Measurements from ENCODE around the gene ALPL. TPM values are rescaled to one million over a fixed set of nuclear protein-coding genes. Genes with fewer than 3 reads are reported as not detected.

Gene ALPL
- total RNA-seq, 2 experiments from 2014 or later = not detected

- intact Hi-C loops (cut with DNase I, micrococcal nuclease) = no loop called here
- no peaks in the 10 kb centered on the region for H3K9me3 Mint-ChIP-seq (ENCODE audit: low read depth)
- CTCF ChIA-PET = interaction anchor here (0.7 kb wide), 1 partner anchor 882 kb away, joined by 3 read pairs; no protein-coding TSS in a partner anchor
Measured at GRCh38 chr1:21618561-21619374, 109.5 kb downstream of the ALPL start.

GRCh38 chr1:21619375-21619947, 110.2 kb downstream of the ALPL start:
- Mint-ChIP-seq H3K36me3 (ENCODE audit: low read depth) (no peaks in the 10 kb centered on the region), H3K4me3 (no peak overlapping the region), H3K27me3 (peaks cover 21% of the 10 kb centered on the region), H3K27ac (no peak overlapping the region), H3K4me1 (peaks cover 2% of the 10 kb centered on the region), H3K9me3 (ENCODE audit: low read depth) (no peaks in the 10 kb centered on the region)
- POLR2A ChIA-PET = no interaction called here
- intact Hi-C loops (cut with DNase I, micrococcal nuclease) = no loop called here
- ATAC-seq (no peak), DNase-seq (no peak)
- CTCF ChIA-PET = no interaction called here

More at GRCh38 chr1:21618561-21619374, 109.5 kb downstream of the ALPL start:
- Mint-ChIP-seq H3K27me3 (peaks cover 18% of the 10 kb centered on the region), H3K27ac (no peak overlapping the region), H3K4me3 (no peak overlapping the region), H3K36me3 (ENCODE audit: low read depth) (no peaks in the 10 kb centered on the region), H3K4me1 (peaks cover 2% of the 10 kb centered on the region)
- no peak for ATAC-seq
- DNase-seq = no peak
- POLR2A ChIA-PET = no interaction called here

GRCh38 chr1:21620011-21620410, 110.8 kb downstream of the ALPL start:
- intact Hi-C loops (cut with DNase I, micrococcal nuclease) = no loop called here
- ChIA-PET CTCF (interaction anchor here (0.7 kb wide), 1 partner anchor 902 kb away, joined by 5 read pairs; the partner anchor contains the start of gene KIF17), POLR2A (no interaction called here)
- peaks cover 2% of the 10 kb centered on the region for H3K4me1 Mint-ChIP-seq
- no peak for ATAC-seq
- H3K4me3 Mint-ChIP-seq = no peak overlapping the region
- DNase-seq = no peak
- no peak overlapping the region for H3K27ac Mint-ChIP-seq
- H3K27me3 Mint-ChIP-seq = peaks cover 21% of the 10 kb centered on the region
- no peaks in the 10 kb centered on the region for H3K36me3 Mint-ChIP-seq (ENCODE audit: low read depth)
- no peaks in the 10 kb centered on the region for H3K9me3 Mint-ChIP-seq (ENCODE audit: low read depth)

GRCh38 chr1:21620496-21620895, 111.3 kb downstream of the ALPL start:
- CTCF ChIA-PET = interaction anchor here (0.7 kb wide), 1 partner anchor 903 kb away, joined by 5 read pairs; the partner anchor contains the start of gene KIF17
- Mint-ChIP-seq H3K36me3 (ENCODE audit: low read depth) (no peaks in the 10 kb centered on the region), H3K4me1 (peaks cover 2% of the 10 kb centered on the region), H3K27ac (no peak overlapping the region), H3K4me3 (no peak overlapping the region), H3K27me3 (peaks cover 21% of the 10 kb centered on the region), H3K9me3 (ENCODE audit: low read depth) (no peaks in the 10 kb centered on the region)
- ATAC-seq (no peak), DNase-seq (no peak)
- POLR2A ChIA-PET = interaction anchor here (0.6 kb wide), 1 partner anchor 433 kb away, joined by 3 read pairs; no protein-coding TSS in a partner anchor
- intact Hi-C loops (cut with DNase I, micrococcal nuclease) = no loop called here

- H3K27ac Mint-ChIP-seq = no peak overlapping the region
- CTCF ChIA-PET = no interaction called here
Measured at GRCh38 chr1:21621051-21621450, 111.8 kb downstream of the ALPL start.

GRCh38 chr1:21621761-21622436, 112.7 kb downstream of the ALPL start:
- no peak for DNase-seq
- ChIA-PET POLR2A (no interaction called here), CTCF (no interaction called here)
- intact Hi-C loops (cut with DNase I, micrococcal nuclease) = loop anchor here in 1 of 2 experiments (1.0 to 2.0 kb wide), 2 partner anchors 15 to 37 kb away; no protein-coding TSS in a partner anchor
- no peak for ATAC-seq
- Mint-ChIP-seq H3K27ac (no peak overlapping the region), H3K36me3 (ENCODE audit: low read depth) (no peaks in the 10 kb centered on the region), H3K9me3 (ENCODE audit: low read depth) (no peaks in the 10 kb centered on the region), H3K27me3 (peaks cover 21% of the 10 kb centered on the region), H3K4me1 (peaks cover 2% of the 10 kb centered on the region), H3K4me3 (peak overlapping the region; percentile 29)

More at GRCh38 chr1:21621051-21621450, 111.8 kb downstream of the ALPL start:
- peaks cover 21% of the 10 kb centered on the region for H3K27me3 Mint-ChIP-seq
- intact Hi-C loops (cut with DNase I, micrococcal nuclease) = no loop called here
- H3K9me3 Mint-ChIP-seq (ENCODE audit: low read depth) = no peaks in the 10 kb centered on the region
- DNase-seq = no peak
- peaks cover 2% of the 10 kb centered on the region for H3K4me1 Mint-ChIP-seq
- no peak overlapping the region for H3K4me3 Mint-ChIP-seq
- H3K36me3 Mint-ChIP-seq (ENCODE audit: low read depth) = no peaks in the 10 kb centered on the region
- POLR2A ChIA-PET = interaction anchor here (0.6 kb wide), 1 partner anchor 433 kb away, joined by 3 read pairs; no protein-coding TSS in a partner anchor
- no peak for ATAC-seq

GRCh38 chr1:21622466-21623315, 113.5 kb downstream of the ALPL start:
- peak; percentile 85 for ATAC-seq
- Mint-ChIP-seq H3K4me1 (peaks cover 2% of the 10 kb centered on the region), H3K27ac (no peak overlapping the region), H3K9me3 (ENCODE audit: low read depth) (no peaks in the 10 kb centered on the region), H3K27me3 (peaks cover 21% of the 10 kb centered on the region), H3K36me3 (ENCODE audit: low read depth) (no peaks in the 10 kb centered on the region), H3K4me3 (peak overlapping the region; percentile 35)
- CTCF ChIA-PET = no interaction called here
- POLR2A ChIA-PET = no interaction called here
- DNase-seq = peak; percentile 75
- intact Hi-C loops (cut with DNase I, micrococcal nuclease) = loop anchor here in 1 of 2 experiments (1.0 to 2.0 kb wide), 2 partner anchors 15 to 36 kb away; no protein-coding TSS in a partner anchor

GRCh38 chr1:21623410-21623961, 114.3 kb downstream of the ALPL start:
- ChIA-PET CTCF (no interaction called here), POLR2A (no interaction called here)
- no peak for ATAC-seq
- Mint-ChIP-seq H3K27ac (no peak overlapping the region), H3K27me3 (peaks cover 21% of the 10 kb centered on the region), H3K36me3 (ENCODE audit: low read depth) (no peaks in the 10 kb centered on the region), H3K9me3 (ENCODE audit: low read depth) (no peaks in the 10 kb centered on the region), H3K4me1 (peaks cover 2% of the 10 kb centered on the region), H3K4me3 (no peak overlapping the region)
- intact Hi-C loops (cut with DNase I, micrococcal nuclease) = loop anchor here in 1 of 2 experiments (2.0 kb wide), 1 partner anchor 35 kb away; no protein-coding TSS in a partner anchor
- no peak for DNase-seq

GRCh38 chr1:21624571-21625389, 115.6 kb downstream of the ALPL start:
- intact Hi-C loops (cut with DNase I, micrococcal nuclease) = no loop called here
- POLR2A ChIA-PET = interaction anchor here (0.6 kb wide), 1 partner anchor 58 kb away, joined by 4 read pairs; no protein-coding TSS in a partner anchor
- CTCF ChIA-PET = interaction anchor here (0.6 to 1.1 kb wide), 3 partner anchors 14 to 29 kb away, joined by 3 to 8 read pairs (median 4); no protein-coding TSS in a partner anchor

More at GRCh38 chr1:21624571-21625389, 115.6 kb downstream of the ALPL start:
- DNase-seq (no peak), ATAC-seq (no peak)
- Mint-ChIP-seq H3K27me3 (peaks cover 20% of the 10 kb centered on the region), H3K4me1 (peaks cover 2% of the 10 kb centered on the region), H3K9me3 (ENCODE audit: low read depth) (no peaks in the 10 kb centered on the region), H3K27ac (no peak overlapping the region), H3K36me3 (ENCODE audit: low read depth) (no peaks in the 10 kb centered on the region), H3K4me3 (no peak overlapping the region)
